CD8-positive, alpha-beta memory T cell (primary cell): ENCODE measurements around the gene PIWIL4. TPM values are rescaled to one million over a fixed set of nuclear protein-coding genes. Genes with fewer than 3 reads are reported as not detected.

Experiments
- CTCF ChIA-PET: fragments of 350-600 bp; sonication (Branson Sonifier 250); formaldehyde crosslinking; loops from one replicate; lab custom pipeline; 2021; ENCODE audit warnings: antibody characterized with exemption; lab: Charles Lee
- POLR2A ChIA-PET: fragments of 350-600 bp; sonication (Branson Sonifier 250); formaldehyde crosslinking; loops from one replicate; lab custom pipeline; 2021; ENCODE audit warnings: antibody characterized with exemption; lab: Charles Lee
- DNase-seq, 5 donors: peaks; one replicate each; pipeline versions ENCODE4 v3.0.0 to v3.0.0-alpha.2; 2020 to 2022; ENCODE audit warnings: mixed read lengths in 1 of 5
- H3K27ac ChIP-seq: one replicate; pipeline ENCODE4 v1.7.0; 2013; ENCODE audit warnings: low read depth, mild to moderate bottlenecking, low read length, moderate library complexity
- H3K27me3 ChIP-seq: 2 replicates; pipeline ENCODE4 v1.7.0; 2013; ENCODE audit warnings: low read length, mild to moderate bottlenecking; ENCODE audit not compliant: insufficient read depth, poor library complexity, severe bottlenecking
- H3K36me3 ChIP-seq: 2 replicates; pipeline ENCODE4 v1.7.0; 2013; ENCODE audit warnings: mild to moderate bottlenecking, low read length, moderate library complexity; ENCODE audit not compliant: insufficient read depth
- H3K4me1 ChIP-seq: 2 replicates; pipeline ENCODE4 v1.7.0; 2013; ENCODE audit warnings: mild to moderate bottlenecking, low read length, moderate library complexity; ENCODE audit not compliant: insufficient read depth
- H3K4me3 ChIP-seq: 2 replicates; pipeline ENCODE4 v1.7.0; 2013; ENCODE audit warnings: mild to moderate bottlenecking, low read length
- H3K9me3 ChIP-seq: 2 replicates; pipeline ENCODE4 v1.7.0; 2013; ENCODE audit warnings: mild to moderate bottlenecking, low read length
- H3K27ac Mint-ChIP-seq, 8 donors: one replicate each; pipeline ENCODE4 v1.8.0; 2020 to 2021; ENCODE audit warnings: mixed read lengths in 8 of 8, mild to moderate bottlenecking in 6 of 8, inconsistent platforms in 3 of 8, moderate library complexity in 3 of 8
- H3K27me3 Mint-ChIP-seq, 2 donors: one replicate each; pipeline ENCODE4 v1.8.0; 2020 to 2021; ENCODE audit warnings: mixed read lengths in 2 of 2, mild to moderate bottlenecking in 1 of 2, moderate library complexity in 1 of 2
- H3K36me3 Mint-ChIP-seq, 3 donors: one replicate each; pipeline ENCODE4 v1.8.0; 2020 to 2021; ENCODE audit warnings: mixed read lengths in 3 of 3, inconsistent platforms in 1 of 3, mild to moderate bottlenecking in 1 of 3
- H3K4me1 Mint-ChIP-seq, 3 donors: one replicate each; pipeline ENCODE4 v1.8.0; 2020 to 2021; ENCODE audit warnings: mixed read lengths in 3 of 3, inconsistent platforms in 1 of 3, mild to moderate bottlenecking in 1 of 3
- H3K4me3 Mint-ChIP-seq, 7 donors: one replicate each; pipeline ENCODE4 v1.8.0; 2020 to 2021; ENCODE audit warnings: mixed read lengths in 7 of 7, mild to moderate bottlenecking in 6 of 7, moderate library complexity in 4 of 7, inconsistent platforms in 2 of 7
- H3K9me3 Mint-ChIP-seq, 5 donors: one replicate each; pipeline ENCODE4 v1.8.0; 2020 to 2022; ENCODE audit warnings: mixed read lengths in 5 of 5, mild to moderate bottlenecking in 3 of 5, moderate library complexity in 2 of 5, inconsistent platforms in 1 of 5
- polyA plus RNA-seq: library from polyadenylated mRNA; unstranded; fragments of 300-500 nt; fragmentation: Illumina TruSeq; gene quantifications from one replicate; pipeline ENCODE4 v1.2.3, GENCODE V29; 2021
- total RNA-seq, 2 experiments: library from RNA; stranded (reverse); gene quantifications; one replicate each; pipeline ENCODE4 v1.2.3, GENCODE V29; 2021

PIWIL4 gene
- total and polyA plus RNA-seq, 3 experiments from 2014 or later = 0.36 to 0.61 (median 0.58) TPM

DNA sequence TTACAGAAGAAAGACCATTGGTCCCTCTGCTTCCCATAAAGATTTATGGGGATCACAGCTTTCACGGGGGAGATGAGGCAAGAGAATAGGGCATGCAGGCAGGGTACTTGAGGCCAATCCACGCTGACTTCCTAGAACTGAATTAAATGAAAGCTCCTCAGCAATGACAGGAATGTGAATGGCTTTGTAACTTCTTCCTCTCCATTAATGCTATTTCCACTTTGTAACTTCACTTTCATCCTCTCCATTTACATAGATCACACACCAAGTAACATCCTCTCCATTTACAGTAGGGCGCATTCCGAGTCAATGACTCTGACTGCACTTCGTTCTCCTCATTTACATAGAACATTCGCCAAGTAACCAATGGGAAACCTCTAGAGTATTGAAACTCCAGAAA is 89.8 kb downstream of the PIWIL4 start:
- Histone ChIP-seq H3K9me3 (no peaks in the 10 kb centered on the region), H3K27ac (no peak overlapping the region), H3K27me3 (no peaks in the 10 kb centered on the region), H3K4me3 (no peak overlapping the region), H3K36me3 (no peaks in the 10 kb centered on the region), H3K4me1 (no peaks in the 10 kb centered on the region)
- Mint-ChIP-seq H3K36me3 (no peaks in the 10 kb centered on the region), H3K27me3 (peaks cover 12 to 18% of the 10 kb centered on the region in 2 donors), H3K9me3 (no peaks in the 10 kb centered on the region), H3K4me3 (no peak overlapping the region), H3K4me1 (no peaks in the 10 kb centered on the region), H3K27ac (no peak overlapping the region)
- no peak for DNase-seq
- ChIA-PET CTCF (no interaction called here), POLR2A (no interaction called here)

- Mint-ChIP-seq H3K36me3 (no peaks in the 10 kb centered on the region), H3K4me1 (no peaks in the 10 kb centered on the region), H3K27me3 (peaks cover 12 to 15% of the 10 kb centered on the region in 2 donors), H3K4me3 (no peak overlapping the region), H3K9me3 (no peaks in the 10 kb centered on the region), H3K27ac (peak overlapping the region in 2 of 8 donors; percentile 10 to 54)
- Histone ChIP-seq H3K27me3 (no peaks in the 10 kb centered on the region), H3K4me1 (no peaks in the 10 kb centered on the region), H3K27ac (no peak overlapping the region), H3K4me3 (no peak overlapping the region), H3K9me3 (no peaks in the 10 kb centered on the region), H3K36me3 (no peaks in the 10 kb centered on the region)
- CTCF ChIA-PET = no interaction called here
- no peak for DNase-seq
- POLR2A ChIA-PET = no interaction called here
Observed at GRCh38 chr11:94657629-94658028, 90.5 kb downstream of the PIWIL4 start.

- Histone ChIP-seq H3K36me3 (no peaks in the 10 kb centered on the region), H3K9me3 (no peaks in the 10 kb centered on the region), H3K4me1 (no peaks in the 10 kb centered on the region), H3K27me3 (no peaks in the 10 kb centered on the region), H3K27ac (no peak overlapping the region), H3K4me3 (no peak overlapping the region)
- ChIA-PET CTCF (no interaction called here), POLR2A (no interaction called here)
- Mint-ChIP-seq H3K27ac (no peak overlapping the region), H3K4me1 (no peaks in the 10 kb centered on the region), H3K4me3 (no peak overlapping the region), H3K27me3 (peaks cover 9 to 15% of the 10 kb centered on the region in 2 donors), H3K36me3 (no peaks in the 10 kb centered on the region), H3K9me3 (no peaks in the 10 kb centered on the region)
- no peak for DNase-seq
Observed at GRCh38 chr11:94658386-94658785, 91.2 kb downstream of the PIWIL4 start.

GRCh38 chr11:94658888-94659287 is 91.7 kb downstream of the PIWIL4 start:
- Mint-ChIP-seq H3K27ac (no peak overlapping the region), H3K36me3 (no peaks in the 10 kb centered on the region), H3K4me3 (no peak overlapping the region), H3K27me3 (peaks cover 6 to 15% of the 10 kb centered on the region in 2 donors), H3K4me1 (no peaks in the 10 kb centered on the region), H3K9me3 (no peaks in the 10 kb centered on the region)
- Histone ChIP-seq H3K27ac (no peak overlapping the region), H3K9me3 (no peaks in the 10 kb centered on the region), H3K27me3 (no peaks in the 10 kb centered on the region), H3K4me3 (no peak overlapping the region), H3K4me1 (no peaks in the 10 kb centered on the region), H3K36me3 (no peaks in the 10 kb centered on the region)
- POLR2A ChIA-PET = no interaction called here
- no peak for DNase-seq
- CTCF ChIA-PET = no interaction called here

GRCh38 chr11:94661444-94661843 is 94.3 kb downstream of the PIWIL4 start:
- Histone ChIP-seq H3K4me1 (no peaks in the 10 kb centered on the region), H3K27me3 (no peaks in the 10 kb centered on the region), H3K36me3 (no peaks in the 10 kb centered on the region), H3K4me3 (no peak overlapping the region), H3K9me3 (no peaks in the 10 kb centered on the region), H3K27ac (no peak overlapping the region)
- Mint-ChIP-seq H3K4me3 (no peak overlapping the region), H3K27me3 (peaks cover 6 to 30% of the 10 kb centered on the region in 2 donors), H3K9me3 (no peaks in the 10 kb centered on the region), H3K4me1 (no peaks in the 10 kb centered on the region), H3K36me3 (no peaks in the 10 kb centered on the region), H3K27ac (no peak overlapping the region)
- ChIA-PET CTCF (no interaction called here), POLR2A (no interaction called here)
- DNase-seq = no peak

- no peaks in the 10 kb centered on the region for H3K9me3 Mint-ChIP-seq
- Histone ChIP-seq H3K9me3 (no peaks in the 10 kb centered on the region), H3K4me3 (no peak overlapping the region), H3K4me1 (no peaks in the 10 kb centered on the region), H3K27me3 (no peaks in the 10 kb centered on the region), H3K27ac (no peak overlapping the region), H3K36me3 (no peaks in the 10 kb centered on the region)
- H3K4me1 Mint-ChIP-seq = no peaks in the 10 kb centered on the region
- ChIA-PET POLR2A (no interaction called here), CTCF (no interaction called here)
- no peak for DNase-seq
- no peaks in the 10 kb centered on the region for H3K36me3 Mint-ChIP-seq
- no peak overlapping the region for H3K4me3 Mint-ChIP-seq
- peaks cover 9 to 34% of the 10 kb centered on the region in 2 donors for H3K27me3 Mint-ChIP-seq
- no peak overlapping the region for H3K27ac Mint-ChIP-seq
Observed at GRCh38 chr11:94662065-94662779, 95.1 kb downstream of the PIWIL4 start.

DNA sequence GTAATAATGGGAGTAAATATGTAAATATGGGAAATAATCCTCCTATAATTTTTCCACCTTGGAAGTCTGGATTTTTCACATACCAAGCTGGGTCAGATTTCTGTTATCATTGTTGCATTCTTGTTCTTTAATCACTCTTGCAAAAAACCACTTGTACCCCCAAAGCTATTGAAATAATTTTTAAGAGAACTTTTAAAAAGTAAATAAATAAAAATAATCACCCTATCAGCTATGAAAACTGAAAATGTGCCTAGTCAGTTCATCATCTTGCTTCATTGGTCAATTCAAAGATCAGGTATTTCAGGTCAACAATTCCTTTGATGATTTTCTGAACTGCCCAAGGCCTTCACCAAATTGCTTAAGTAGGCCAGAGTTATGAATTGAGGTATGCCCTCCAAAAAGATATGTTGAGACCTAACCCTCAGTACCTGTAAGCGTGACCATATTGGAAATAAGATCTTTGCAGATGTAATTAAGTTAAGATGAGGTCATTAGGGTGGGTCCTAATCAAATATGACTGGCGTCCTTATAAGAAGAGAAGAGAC is 95.8 kb downstream of the PIWIL4 start:
- H3K4me3 ChIP-seq = no peak overlapping the region
- H3K27ac Mint-ChIP-seq = no peak overlapping the region
- no peak overlapping the region for H3K27ac ChIP-seq
- no peaks in the 10 kb centered on the region for H3K27me3 ChIP-seq
- peaks cover 11 to 30% of the 10 kb centered on the region in 2 donors for H3K27me3 Mint-ChIP-seq
- H3K4me1 Mint-ChIP-seq = no peaks in the 10 kb centered on the region
- H3K36me3 Mint-ChIP-seq = no peaks in the 10 kb centered on the region
- no peaks in the 10 kb centered on the region for H3K4me1 ChIP-seq
- H3K4me3 Mint-ChIP-seq = no peak overlapping the region
- ChIA-PET POLR2A (no interaction called here), CTCF (no interaction called here)
- no peaks in the 10 kb centered on the region for H3K9me3 Mint-ChIP-seq
- no peaks in the 10 kb centered on the region for H3K36me3 ChIP-seq
- DNase-seq = no peak
- no peaks in the 10 kb centered on the region for H3K9me3 ChIP-seq

GRCh38 chr11:94664346-94664745 is 97.2 kb downstream of the PIWIL4 start:
- POLR2A ChIA-PET = no interaction called here
- H3K36me3 Mint-ChIP-seq = no peaks in the 10 kb centered on the region
- CTCF ChIA-PET = no interaction called here

More at GRCh38 chr11:94664346-94664745, 97.2 kb downstream of the PIWIL4 start:
- Mint-ChIP-seq H3K27ac (no peak overlapping the region), H3K9me3 (no peaks in the 10 kb centered on the region), H3K27me3 (peaks cover 12 to 36% of the 10 kb centered on the region in 2 donors), H3K4me3 (no peak overlapping the region), H3K4me1 (no peaks in the 10 kb centered on the region)
- H3K36me3 ChIP-seq = no peaks in the 10 kb centered on the region
- DNase-seq = no peak
- no peak overlapping the region for H3K4me3 ChIP-seq
- no peaks in the 10 kb centered on the region for H3K27me3 ChIP-seq
- no peaks in the 10 kb centered on the region for H3K9me3 ChIP-seq
- H3K4me1 ChIP-seq = no peaks in the 10 kb centered on the region
- no peak overlapping the region for H3K27ac ChIP-seq
